Body of pancreas (tissue), 4 donors: Measurements from ENCODE around the gene RIMBP2. TPM values are rescaled to one million over a fixed set of nuclear protein-coding genes. Genes with fewer than 3 reads are reported as not detected.

Experiments used
- ATAC-seq: fragments of 150-250 bp; one replicate; pipeline ENCODE4 v1.9.1; 2016
- DNase-seq, 4 donors: peaks; one replicate each; pipeline ENCODE4 v3.0.0-alpha.2; 2019
- H3K27ac ChIP-seq, 4 donors: fragments of 200-600 bp; sonication (generic); 1 replicate in 3 of 4; 2 replicates in 1 of 4; pipeline versions ENCODE4 v1.5.1 to v1.6.1; 2016 to 2019; ENCODE audit warnings: mild to moderate bottlenecking in 1 of 4, mixed read lengths in 1 of 4, moderate library complexity in 1 of 4
- H3K27me3 ChIP-seq, 2 donors: fragments of 200-600 bp; sonication (generic); one replicate each; pipeline ENCODE4 v1.6.0; 2016; ENCODE audit warnings: mild to moderate bottlenecking in 1 of 2
- H3K36me3 ChIP-seq, 2 donors: fragments of 200-600 bp; sonication (generic); replicated peaks in 1 of 2; 2 replicates each; pipeline ENCODE4 v1.5.1; 2016; ENCODE audit warnings: low read depth in 2 of 2; ENCODE audit not compliant: insufficient read depth in 1 of 2
- H3K4me1 ChIP-seq: fragments of 200-600 bp; sonication (generic); one replicate; pipeline ENCODE4 v1.6.0; 2016
- H3K4me3 ChIP-seq, 2 donors: fragments of 200-600 bp; sonication (generic); 1 replicate in 1 of 2; 2 replicates in 1 of 2; pipeline ENCODE4 v1.5.1; 2016 to 2019
- H3K9me3 ChIP-seq, 3 donors: fragments of 200-600 bp; sonication (generic); 1 replicate in 2 of 3; 2 replicates in 1 of 3; pipeline ENCODE4 v1.5.1; 2016
- CTCF ChIP-seq, 7 experiments: fragments of 450-650 bp in 4 of 7; fragments of 200-600 bp in 3 of 7; sonication (generic) in 3 of 7; IDR thresholded peaks; one replicate each; pipeline ENCODE4 v1.5.1; 2016 to 2019; ENCODE audit warnings: antibody characterized with exemption in 7 of 7
- POLR2A ChIP-seq, 3 donors: fragments of 450-650 bp; IDR thresholded peaks; one replicate each; pipeline ENCODE4 v1.6.1; 2016; ENCODE audit warnings: antibody characterized with exemption in 3 of 3, mild to moderate bottlenecking in 2 of 3
- WGBS, 2 donors: methylation state at CpG; one replicate each; pipeline ENCODE4 v1.1.5; 2017; 5-methylcytosine and 5-hydroxymethylcytosine counted together
- intact Hi-C: fragments of 100-400 bp; cut with DNase I; formaldehyde crosslinking; loops from one replicate; pipeline ENCODE4 v1.15.1; 2023
- total RNA-seq, 2 donors: library from RNA; depleted of rRNA; stranded (reverse); fragments of >200 nt; gene quantifications; one replicate each; pipeline ENCODE4 v1.1.0, GENCODE V29; 2016

RIMBP2 gene
- total RNA-seq, 2 donors from 2014 or later: 7.3 to 27.4 TPM

- no peak for ATAC-seq
- intact Hi-C loops: no loop called here
- Histone ChIP-seq H3K9me3 (no peaks in the 10 kb centered on the region), H3K4me1 (no peaks in the 10 kb centered on the region), H3K36me3 (no peaks in the 10 kb centered on the region), H3K27me3 (no peaks in the 10 kb centered on the region), H3K27ac (no peak overlapping the region), H3K4me3 (no peak overlapping the region)
- TF ChIP-seq CTCF (IDR thresholded peaks at IDR 0.05): no peak
- TF ChIP-seq POLR2A (IDR thresholded peaks at IDR 0.05): no peak
- DNase-seq: no peak
- WGBS, 2 donors: 31 to 47% methylated on average over 5 of the region's 5 CpGs
Observed at GRCh38 chr12:130444061-130444460, 272.0 kb downstream of the RIMBP2 start.

- DNase-seq (no peak), ATAC-seq (no peak)
- no peak for TF ChIP-seq POLR2A (IDR thresholded peaks at IDR 0.05)
- no peak for TF ChIP-seq CTCF (IDR thresholded peaks at IDR 0.05)
- H3K9me3 ChIP-seq: no peaks in the 10 kb centered on the region
- H3K36me3 ChIP-seq: no peaks in the 10 kb centered on the region
- WGBS, 2 donors: 79 to 80% methylated on average over 25 to 45 of the region's 45 CpGs
- no peak overlapping the region for H3K27ac ChIP-seq
- H3K27me3 ChIP-seq: no peaks in the 10 kb centered on the region
- no peak overlapping the region for H3K4me3 ChIP-seq
- intact Hi-C loops: no loop called here
- no peaks in the 10 kb centered on the region for H3K4me1 ChIP-seq
Observed at GRCh38 chr12:130441771-130442760, 274.0 kb downstream of the RIMBP2 start.

- Histone ChIP-seq H3K36me3 (no peaks in the 10 kb centered on the region), H3K27me3 (no peaks in the 10 kb centered on the region), H3K4me3 (no peak overlapping the region), H3K9me3 (no peaks in the 10 kb centered on the region), H3K27ac (no peak overlapping the region), H3K4me1 (no peaks in the 10 kb centered on the region)
- ATAC-seq (no peak), DNase-seq (no peak)
- 83 to 87% methylated on average over 21 to 23 of the region's 23 CpGs for WGBS, 2 donors
- intact Hi-C loops: no loop called here
- TF ChIP-seq POLR2A (IDR thresholded peaks at IDR 0.05) (no peak), CTCF (IDR thresholded peaks at IDR 0.05) (no peak)
Observed at GRCh38 chr12:130440411-130441080, 275.6 kb downstream of the RIMBP2 start.

- Histone ChIP-seq H3K36me3 (no peaks in the 10 kb centered on the region), H3K9me3 (no peaks in the 10 kb centered on the region), H3K4me1 (no peaks in the 10 kb centered on the region), H3K27ac (no peak overlapping the region), H3K27me3 (no peaks in the 10 kb centered on the region), H3K4me3 (no peak overlapping the region)
- no peak for TF ChIP-seq POLR2A (IDR thresholded peaks at IDR 0.05)
- TF ChIP-seq CTCF (IDR thresholded peaks at IDR 0.05): no peak
- intact Hi-C loops: no loop called here
- ATAC-seq: no peak
- 82 to 88% methylated on average over 3 of the region's 3 CpGs for WGBS, 2 donors
- DNase-seq: no peak
Observed at GRCh38 chr12:130439250-130439649, 276.8 kb downstream of the RIMBP2 start.
